ENCODE data around the gene ANO3.

The ANO3 gene

GRCh38 chr11:26365284-26365683, 33.4 kb downstream of the ANO3 start:
- no peak for DNase-seq

GRCh38 chr11:26377619-26378018, 45.7 kb downstream of the ANO3 start:
- no peak for DNase-seq

GRCh38 chr11:26399336-26399735, 67.4 kb downstream of the ANO3 start:
- DNase-seq: no peak

- no peak for DNase-seq
These were observed 78.9 kb downstream of the ANO3 start for GRCh38 chr11:26410706-26411366.

- no peak for DNase-seq
These were observed 81.0 kb downstream of the ANO3 start for GRCh38 chr11:26412955-26413354.

GRCh38 chr11:26418386-26418912, 86.5 kb downstream of the ANO3 start:
- DNase-seq: no peak

GRCh38 chr11:26420331-26420730, 88.4 kb downstream of the ANO3 start:
- no peak for DNase-seq

GRCh38 chr11:26424255-26424654, 92.3 kb downstream of the ANO3 start:
- no peak for DNase-seq

- no peak for DNase-seq
These were observed 107.9 kb downstream of the ANO3 start for GRCh38 chr11:26439854-26440253.

GRCh38 chr11:26442131-26442530, 110.2 kb downstream of the ANO3 start:
- no peak for DNase-seq

- no peak for DNase-seq
These were observed 111.7 kb downstream of the ANO3 start for GRCh38 chr11:26443617-26444016.

GRCh38 chr11:26457636-26458035, 125.7 kb downstream of the ANO3 start:
- no peak for DNase-seq

- DNase-seq: no peak
These were observed 133.3 kb downstream of the ANO3 start for GRCh38 chr11:26465274-26465673.

- DNase-seq: no peak
These were observed 135.6 kb downstream of the ANO3 start for GRCh38 chr11:26467506-26467905.

- DNase-seq: no peak
These were observed 139.1 kb downstream of the ANO3 start for GRCh38 chr11:26470992-26471391.

- no peak for DNase-seq
These were observed 141.6 kb downstream of the ANO3 start for GRCh38 chr11:26473216-26474194.

- DNase-seq: no peak
These were observed 142.5 kb downstream of the ANO3 start for GRCh38 chr11:26474401-26474800.

GRCh38 chr11:26477396-26477795, 145.5 kb downstream of the ANO3 start:
- DNase-seq: no peak

- DNase-seq: no peak
These were observed 146.8 kb downstream of the ANO3 start for GRCh38 chr11:26478710-26479109.

GRCh38 chr11:26480041-26480440, 148.1 kb downstream of the ANO3 start:
- DNase-seq: no peak

- DNase-seq: no peak
These were observed 151.2 kb downstream of the ANO3 start for GRCh38 chr11:26483108-26483507.

GRCh38 chr11:26490546-26490945, 158.6 kb downstream of the ANO3 start:
- DNase-seq: no peak

GRCh38 chr11:26493616-26494015, 161.7 kb downstream of the ANO3 start:
- no peak for DNase-seq

GRCh38 chr11:26507229-26507628, 175.3 kb downstream of the ANO3 start:
- no peak for DNase-seq

All from DMS 273 treated with DMSO at 0.1 percent for 48 hours (cell line).